Neural crest cell (in vitro differentiated cells): ENCODE data around the gene IFT81. TPM values are rescaled to one million over a fixed set of nuclear protein-coding genes. Genes with fewer than 3 reads are reported as not detected.

ENCODE experiments used
- DNase-seq: peaks from one replicate; pipeline ENCODE4 v3.0.0; 2021; ENCODE audit warnings: low read depth, mixed read lengths, low spot score
- H3K27ac Mint-ChIP-seq: one replicate; pipeline ENCODE4 v1.8.0; 2021; ENCODE audit warnings: mild to moderate bottlenecking, mixed read lengths; ENCODE audit not compliant: unreplicated experiment
- H3K27me3 Mint-ChIP-seq: 2 replicates; pipeline ENCODE4 v1.8.0; 2021; ENCODE audit warnings: low read depth, mild to moderate bottlenecking, mixed read lengths
- H3K36me3 Mint-ChIP-seq: 2 replicates; pipeline ENCODE4 v1.8.0; 2021; ENCODE audit warnings: low read depth, mild to moderate bottlenecking, mixed read lengths
- H3K4me1 Mint-ChIP-seq: 2 replicates; pipeline ENCODE4 v1.8.0; 2021; ENCODE audit warnings: mixed read lengths
- H3K4me3 Mint-ChIP-seq: one replicate; pipeline ENCODE4 v1.8.0; 2021; ENCODE audit warnings: mild to moderate bottlenecking, mixed read lengths
- H3K9me3 Mint-ChIP-seq: 2 replicates; pipeline ENCODE4 v1.8.0; 2021; ENCODE audit warnings: mixed read lengths
- total RNA-seq: library from RNA; stranded (reverse); gene quantifications from 2 replicates; pipeline ENCODE4 v1.2.1, GENCODE V29; 2021
- TF ChIP-seq, protein P1 (sequence below): fragments of 200-600 bp; sonication (generic); conservative IDR thresholded peaks from 2 replicates; pipeline ENCODE4 v1.5.0; 2021; ENCODE audit warnings: antibody characterized with exemption, mild to moderate bottlenecking

IFT81 gene
- total RNA-seq, 1 donor from 2014 or later: 40.4 TPM

DNA sequence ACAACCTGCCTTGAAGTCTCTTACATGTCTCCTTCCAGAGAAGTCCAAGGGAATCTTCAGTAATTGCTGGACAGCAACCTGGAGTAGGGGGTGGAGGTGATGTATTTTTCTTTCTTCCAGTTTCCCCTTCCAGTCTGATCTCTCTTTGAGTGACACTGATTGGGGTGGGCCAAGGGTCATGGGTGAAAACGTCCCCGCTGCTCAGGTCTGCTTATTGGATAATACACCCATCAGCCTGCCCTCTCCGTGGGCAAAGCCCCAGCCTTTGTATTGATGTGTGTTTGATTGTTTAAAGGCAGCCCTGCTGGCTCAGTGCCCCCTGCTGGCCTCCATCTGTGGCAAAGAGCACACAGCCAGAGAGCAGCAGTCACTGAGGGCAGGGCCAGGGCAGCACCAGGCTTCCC lies 121.2 kb downstream of the IFT81 start:
- peaks cover 14% of the 10 kb centered on the region for H3K36me3 Mint-ChIP-seq
- H3K27ac Mint-ChIP-seq: no peak overlapping the region
- H3K27me3 Mint-ChIP-seq: no peaks in the 10 kb centered on the region
- peaks cover 23% of the 10 kb centered on the region for H3K4me1 Mint-ChIP-seq
- DNase-seq: peak; percentile 9
- TF ChIP-seq, protein P1, sequence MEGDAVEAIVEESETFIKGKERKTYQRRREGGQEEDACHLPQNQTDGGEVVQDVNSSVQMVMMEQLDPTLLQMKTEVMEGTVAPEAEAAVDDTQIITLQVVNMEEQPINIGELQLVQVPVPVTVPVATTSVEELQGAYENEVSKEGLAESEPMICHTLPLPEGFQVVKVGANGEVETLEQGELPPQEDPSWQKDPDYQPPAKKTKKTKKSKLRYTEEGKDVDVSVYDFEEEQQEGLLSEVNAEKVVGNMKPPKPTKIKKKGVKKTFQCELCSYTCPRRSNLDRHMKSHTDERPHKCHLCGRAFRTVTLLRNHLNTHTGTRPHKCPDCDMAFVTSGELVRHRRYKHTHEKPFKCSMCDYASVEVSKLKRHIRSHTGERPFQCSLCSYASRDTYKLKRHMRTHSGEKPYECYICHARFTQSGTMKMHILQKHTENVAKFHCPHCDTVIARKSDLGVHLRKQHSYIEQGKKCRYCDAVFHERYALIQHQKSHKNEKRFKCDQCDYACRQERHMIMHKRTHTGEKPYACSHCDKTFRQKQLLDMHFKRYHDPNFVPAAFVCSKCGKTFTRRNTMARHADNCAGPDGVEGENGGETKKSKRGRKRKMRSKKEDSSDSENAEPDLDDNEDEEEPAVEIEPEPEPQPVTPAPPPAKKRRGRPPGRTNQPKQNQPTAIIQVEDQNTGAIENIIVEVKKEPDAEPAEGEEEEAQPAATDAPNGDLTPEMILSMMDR: peak; percentile 44
- no peaks in the 10 kb centered on the region for H3K9me3 Mint-ChIP-seq
- no peak overlapping the region for H3K4me3 Mint-ChIP-seq

- Mint-ChIP-seq H3K36me3 (peaks cover 14% of the 10 kb centered on the region), H3K27me3 (no peaks in the 10 kb centered on the region), H3K4me1 (peaks cover 23% of the 10 kb centered on the region), H3K27ac (peak overlapping the region; percentile 58), H3K4me3 (no peak overlapping the region), H3K9me3 (no peaks in the 10 kb centered on the region)
- TF ChIP-seq, protein P1: no peak
- no peak for DNase-seq
Measured at GRCh38 chr12:110246636-110247339, 122.6 kb downstream of the IFT81 start.

GRCh38 chr12:110247340-110248095 lies 123.4 kb downstream of the IFT81 start:
- TF ChIP-seq, protein P1: no peak
- H3K4me1 Mint-ChIP-seq: peaks cover 23% of the 10 kb centered on the region
- no peak overlapping the region for H3K4me3 Mint-ChIP-seq
- DNase-seq: no peak
- H3K36me3 Mint-ChIP-seq: peaks cover 14% of the 10 kb centered on the region
- H3K27ac Mint-ChIP-seq: peak overlapping the region; percentile 58
- H3K27me3 Mint-ChIP-seq: no peaks in the 10 kb centered on the region
- no peaks in the 10 kb centered on the region for H3K9me3 Mint-ChIP-seq

DNA sequence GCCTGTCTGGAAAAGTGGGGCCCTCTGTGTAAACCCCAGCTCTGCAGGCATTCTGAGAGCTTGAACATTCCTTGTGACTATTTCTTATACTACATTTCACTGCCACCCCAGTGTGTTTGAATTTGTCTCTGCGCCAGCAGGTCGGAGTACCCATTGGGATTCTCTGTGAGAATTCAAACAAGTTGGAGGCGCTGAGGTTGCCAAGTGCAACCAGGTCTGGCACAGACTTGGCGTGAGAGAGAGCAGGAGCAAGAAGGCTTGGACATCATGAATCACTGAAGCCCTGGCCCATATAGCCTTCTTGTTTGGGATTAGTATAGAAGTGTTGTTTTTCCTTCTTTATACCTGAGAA lies 123.9 kb downstream of the IFT81 start:
- H3K27me3 Mint-ChIP-seq: no peaks in the 10 kb centered on the region
- H3K27ac Mint-ChIP-seq: no peak overlapping the region
- DNase-seq: no peak
- peaks cover 13% of the 10 kb centered on the region for H3K36me3 Mint-ChIP-seq
- no peaks in the 10 kb centered on the region for H3K9me3 Mint-ChIP-seq
- no peak overlapping the region for H3K4me3 Mint-ChIP-seq
- TF ChIP-seq, protein P1: no peak
- H3K4me1 Mint-ChIP-seq: peaks cover 27% of the 10 kb centered on the region

- DNase-seq: no peak
- Mint-ChIP-seq H3K4me1 (peaks cover 30% of the 10 kb centered on the region), H3K36me3 (peaks cover 11% of the 10 kb centered on the region), H3K4me3 (no peak overlapping the region), H3K27ac (peak overlapping the region; percentile 62), H3K27me3 (no peaks in the 10 kb centered on the region), H3K9me3 (no peaks in the 10 kb centered on the region)
- TF ChIP-seq, protein P1: no peak
Measured at GRCh38 chr12:110249105-110249504, 124.9 kb downstream of the IFT81 start.
